Suprapubic skin (tissue), 4 donors: Measurements from ENCODE around the gene PRKCQ. TPM values are rescaled to one million over a fixed set of nuclear protein-coding genes. Genes with fewer than 3 reads are reported as not detected.

ENCODE experiments used
- DNase-seq, 2 donors: peaks; one replicate each; pipeline ENCODE4 v3.0.0-alpha.2; 2019; ENCODE audit warnings: low spot score in 2 of 2
- H3K27ac ChIP-seq: fragments of 200-600 bp; sonication (generic); one replicate; pipeline ENCODE4 v1.5.1; 2019
- H3K27me3 ChIP-seq: fragments of 200-600 bp; sonication (generic); one replicate; pipeline ENCODE4 v1.5.1; 2019
- H3K36me3 ChIP-seq: fragments of 200-600 bp; sonication (generic); one replicate; pipeline ENCODE4 v1.5.1; 2019
- H3K4me1 ChIP-seq: fragments of 200-600 bp; sonication (generic); one replicate; pipeline ENCODE4 v1.5.1; 2019
- H3K4me3 ChIP-seq: fragments of 200-600 bp; sonication (generic); one replicate; pipeline ENCODE4 v1.5.1; 2019; ENCODE audit warnings: mild to moderate bottlenecking
- H3K9me3 ChIP-seq: fragments of 200-600 bp; sonication (generic); one replicate; pipeline ENCODE4 v1.5.1; 2019
- CTCF ChIP-seq, 2 donors: fragments of 200-600 bp in 1 of 2; fragments of 450-650 bp in 1 of 2; sonication (generic) in 1 of 2; IDR thresholded peaks; one replicate each; pipeline ENCODE4 v1.5.1; 2016 to 2019; ENCODE audit warnings: antibody characterized with exemption in 2 of 2, mild to moderate bottlenecking in 1 of 2, moderate library complexity in 1 of 2
- EP300 ChIP-seq: sonication (generic); formaldehyde crosslinking; IDR thresholded peaks from one replicate; pipeline ENCODE4 v1.6.1; 2017; ENCODE audit warnings: antibody characterized with exemption
- POLR2A ChIP-seq, 2 donors: fragments of 450-650 bp; IDR thresholded peaks; one replicate each; pipeline ENCODE4 v1.6.1; 2017; ENCODE audit warnings: antibody characterized with exemption in 2 of 2, mild to moderate bottlenecking in 2 of 2, moderate library complexity in 2 of 2
- POLR2AphosphoS5 ChIP-seq, 3 donors: sonication (generic); formaldehyde crosslinking; IDR thresholded peaks; one replicate each; pipeline ENCODE4 v1.6.1; 2017; ENCODE audit warnings: antibody characterized with exemption in 3 of 3
- whole genome bisulfite sequencing: methylation state at CpG from one replicate; pipeline ENCODE4 v1.1.5; 2018; 5-methylcytosine and 5-hydroxymethylcytosine counted together
- total RNA-seq, 4 donors: library from RNA; depleted of rRNA; stranded (reverse); fragments of >200 nt; gene quantifications; one replicate each; pipeline ENCODE4 v1.1.0, GENCODE V29; 2016

The PRKCQ gene
- total RNA-seq, 4 donors from 2014 or later = 0.51 to 1.0 TPM; not detected in 2

DNA sequence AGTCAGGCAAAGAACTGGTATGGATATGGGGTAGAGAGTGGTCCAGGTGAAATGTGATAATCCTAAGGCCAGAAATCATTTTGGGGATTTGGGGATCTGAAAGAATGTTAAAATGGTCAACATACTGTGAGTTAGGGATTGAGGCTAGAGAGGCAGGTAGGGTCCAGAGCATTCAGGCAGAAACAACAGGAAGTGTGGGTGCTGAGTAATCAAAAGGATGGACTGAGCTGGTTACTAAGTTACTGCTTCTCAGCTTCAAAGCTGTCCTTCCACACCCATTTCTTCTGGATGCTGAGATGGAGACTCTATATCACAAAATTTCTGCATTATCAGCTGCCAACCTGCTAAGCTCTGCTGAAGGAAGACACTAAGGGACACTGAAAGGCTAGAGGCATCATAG, 30.6 kb upstream of the PRKCQ start:
- H3K9me3 ChIP-seq = no peaks in the 10 kb centered on the region
- no peak for DNase-seq
- TF ChIP-seq POLR2AphosphoS5 (IDR thresholded peaks at IDR 0.05) (no peak), CTCF (IDR thresholded peaks at IDR 0.05) (no peak), POLR2A (IDR thresholded peaks at IDR 0.05) (no peak), EP300 (no peak)
- no peaks in the 10 kb centered on the region for H3K4me1 ChIP-seq
- no peaks in the 10 kb centered on the region for H3K27me3 ChIP-seq
- no peaks in the 10 kb centered on the region for H3K36me3 ChIP-seq
- no peak overlapping the region for H3K27ac ChIP-seq
- no peak overlapping the region for H3K4me3 ChIP-seq

- no peak for DNase-seq
- Histone ChIP-seq H3K36me3 (no peaks in the 10 kb centered on the region), H3K4me1 (no peaks in the 10 kb centered on the region), H3K9me3 (no peaks in the 10 kb centered on the region), H3K27me3 (peaks cover 3% of the 10 kb centered on the region), H3K27ac (no peak overlapping the region), H3K4me3 (no peak overlapping the region)
- TF ChIP-seq CTCF (IDR thresholded peaks at IDR 0.05) = no peak
Measured at GRCh38 chr10:6609625-6610024, 29.5 kb upstream of the PRKCQ start.

GRCh38 chr10:6607778-6608177, 27.7 kb upstream of the PRKCQ start:
- no peak overlapping the region for H3K27ac ChIP-seq
- no peaks in the 10 kb centered on the region for H3K4me1 ChIP-seq
- peaks cover 14% of the 10 kb centered on the region for H3K27me3 ChIP-seq
- 41% methylated on average over 2 of the region's 2 CpGs for WGBS
- H3K9me3 ChIP-seq = no peaks in the 10 kb centered on the region
- no peaks in the 10 kb centered on the region for H3K36me3 ChIP-seq
- no peak overlapping the region for H3K4me3 ChIP-seq
- TF ChIP-seq CTCF (IDR thresholded peaks at IDR 0.05) (no peak), POLR2A (IDR thresholded peaks at IDR 0.05) (no peak), POLR2AphosphoS5 (IDR thresholded peaks at IDR 0.05) (no peak), EP300 (no peak)
- no peak for DNase-seq

GRCh38 chr10:6607182-6607581, 27.1 kb upstream of the PRKCQ start:
- H3K9me3 ChIP-seq = no peaks in the 10 kb centered on the region
- TF ChIP-seq POLR2AphosphoS5 (IDR thresholded peaks at IDR 0.05) = no peak
- DNase-seq = no peak
- 71% methylated on average over 3 of the region's 3 CpGs for WGBS
- H3K4me1 ChIP-seq = no peaks in the 10 kb centered on the region
- no peaks in the 10 kb centered on the region for H3K36me3 ChIP-seq
- peaks cover 14% of the 10 kb centered on the region for H3K27me3 ChIP-seq
- H3K27ac ChIP-seq = no peak overlapping the region
- no peak overlapping the region for H3K4me3 ChIP-seq

- Histone ChIP-seq H3K27me3 (peaks cover 14% of the 10 kb centered on the region), H3K4me3 (no peak overlapping the region), H3K4me1 (no peaks in the 10 kb centered on the region), H3K9me3 (no peaks in the 10 kb centered on the region), H3K27ac (no peak overlapping the region), H3K36me3 (no peaks in the 10 kb centered on the region)
- 58% methylated on average over 15 of the region's 15 CpGs for WGBS
- TF ChIP-seq POLR2A (IDR thresholded peaks at IDR 0.05) = no peak
- no peak for TF ChIP-seq CTCF (IDR thresholded peaks at IDR 0.05)
- no peak for TF ChIP-seq EP300
- no peak for DNase-seq
Measured at GRCh38 chr10:6603142-6604125, 23.4 kb upstream of the PRKCQ start.
